Stimulated activated memory B cell treated with anti-CD40 and anti-IgM and Interleukin-4, amounts not matched to agents 10 μg/mL and 1 μg/mL and 100 μg/mL, for 72 hours (primary cell): Measurements from ENCODE around the gene LTN1.
"Not testable (repeated sequence)": the region's sequence is repeated elsewhere in the genome, so short reads cannot be mapped to it uniquely, and the experiment has no call there.

ENCODE experiments used
- ATAC-seq: fragments of 150-1000 bp; cut with Tn5 transposase; 2 replicates; pipeline ENCODE4 v1.10.0; 2021
- H3K27ac Mint-ChIP-seq: one replicate; pipeline ENCODE4 v1.8.0; 2022; ENCODE audit warnings: mild to moderate bottlenecking, mixed read lengths
- H3K27me3 Mint-ChIP-seq: one replicate; pipeline ENCODE4 v1.8.0; 2022; ENCODE audit warnings: mixed read lengths
- H3K36me3 Mint-ChIP-seq: one replicate; pipeline ENCODE4 v1.8.0; 2022; ENCODE audit warnings: mixed read lengths
- H3K4me1 Mint-ChIP-seq: one replicate; pipeline ENCODE4 v1.8.0; 2022; ENCODE audit warnings: mixed read lengths
- H3K4me3 Mint-ChIP-seq: one replicate; pipeline ENCODE4 v1.8.0; 2022; ENCODE audit warnings: mild to moderate bottlenecking, moderate library complexity, mixed read lengths
- H3K9me3 Mint-ChIP-seq: one replicate; pipeline ENCODE4 v1.8.0; 2022; ENCODE audit warnings: mixed read lengths

The LTN1 gene

DNA sequence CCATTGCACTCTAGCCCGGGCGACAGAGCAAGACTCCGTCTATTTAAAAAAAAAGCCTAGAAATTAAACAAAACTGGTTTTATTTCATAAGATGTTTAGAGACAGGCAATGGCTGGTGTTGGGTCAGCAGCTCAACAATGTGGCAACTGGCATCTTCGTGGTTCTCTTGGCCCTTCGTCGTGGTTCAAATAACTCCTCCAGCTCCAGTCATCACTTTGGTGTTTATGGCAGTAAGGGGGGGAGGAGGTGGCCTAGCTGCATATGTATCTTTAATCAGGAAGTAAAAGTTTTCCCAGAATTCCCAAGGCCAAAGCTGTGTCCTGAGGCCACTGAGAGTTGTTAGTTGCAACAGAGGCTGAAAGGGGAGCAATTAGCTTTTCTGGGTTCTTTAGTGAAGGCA, 13.0 kb upstream of the LTN1 start:
- Mint-ChIP-seq H3K27me3 (no peaks in the 10 kb centered on the region), H3K4me1 (no peaks in the 10 kb centered on the region), H3K27ac (no peak overlapping the region), H3K9me3 (no peaks in the 10 kb centered on the region), H3K4me3 (no peak overlapping the region), H3K36me3 (peaks cover 8% of the 10 kb centered on the region)
- no peak for ATAC-seq

- ATAC-seq, result peak; percentile 100
- peak overlapping the region; percentile 96 for H3K27ac Mint-ChIP-seq
- no peaks in the 10 kb centered on the region for H3K9me3 Mint-ChIP-seq
- H3K36me3 Mint-ChIP-seq, result peaks cover 8% of the 10 kb centered on the region
- H3K27me3 Mint-ChIP-seq, result no peaks in the 10 kb centered on the region
- no peaks in the 10 kb centered on the region for H3K4me1 Mint-ChIP-seq
- peak overlapping the region; percentile 89 for H3K4me3 Mint-ChIP-seq
Measured at GRCh38 chr21:29002442-29003144, 9.9 kb upstream of the LTN1 start.

GRCh38 chr21:28993293-28993629, 584 bp upstream of the LTN1 start:
- H3K27ac Mint-ChIP-seq, result peak overlapping the region; percentile 86
- no peaks in the 10 kb centered on the region for H3K9me3 Mint-ChIP-seq
- ATAC-seq, result no peak

GRCh38 chr21:28991861-28992525, 684 bp downstream of the LTN1 start:
- Mint-ChIP-seq H3K27ac (peak overlapping the region; percentile 86), H3K9me3 (no peaks in the 10 kb centered on the region), H3K27me3 (no peaks in the 10 kb centered on the region), H3K36me3 (peaks cover 16% of the 10 kb centered on the region), H3K4me3 (peak overlapping the region; percentile 88), H3K4me1 (peaks cover 27% of the 10 kb centered on the region)
- no peak for ATAC-seq

More at GRCh38 chr21:28993293-28993629, 584 bp upstream of the LTN1 start:
- Mint-ChIP-seq H3K27me3 (no peaks in the 10 kb centered on the region), H3K36me3 (peaks cover 16% of the 10 kb centered on the region), H3K4me1 (peaks cover 27% of the 10 kb centered on the region), H3K4me3 (peak overlapping the region; percentile 88)

GRCh38 chr21:28988146-28988545, 4.5 kb downstream of the LTN1 start:
- not testable (repeated sequence) for ATAC-seq, H3K9me3 Mint-ChIP-seq, H3K27me3 Mint-ChIP-seq, H3K27ac Mint-ChIP-seq, H3K4me3 Mint-ChIP-seq
- Mint-ChIP-seq H3K36me3 (peaks cover 23% of the 10 kb centered on the region), H3K4me1 (peaks cover 27% of the 10 kb centered on the region)

- Mint-ChIP-seq H3K4me3 (no peak overlapping the region), H3K36me3 (peaks cover 34% of the 10 kb centered on the region), H3K27ac (no peak overlapping the region), H3K27me3 (no peaks in the 10 kb centered on the region), H3K4me1 (peaks cover 21% of the 10 kb centered on the region), H3K9me3 (no peaks in the 10 kb centered on the region)
- no peak for ATAC-seq
Measured at GRCh38 chr21:28986677-28987076, 6.0 kb downstream of the LTN1 start.

DNA sequence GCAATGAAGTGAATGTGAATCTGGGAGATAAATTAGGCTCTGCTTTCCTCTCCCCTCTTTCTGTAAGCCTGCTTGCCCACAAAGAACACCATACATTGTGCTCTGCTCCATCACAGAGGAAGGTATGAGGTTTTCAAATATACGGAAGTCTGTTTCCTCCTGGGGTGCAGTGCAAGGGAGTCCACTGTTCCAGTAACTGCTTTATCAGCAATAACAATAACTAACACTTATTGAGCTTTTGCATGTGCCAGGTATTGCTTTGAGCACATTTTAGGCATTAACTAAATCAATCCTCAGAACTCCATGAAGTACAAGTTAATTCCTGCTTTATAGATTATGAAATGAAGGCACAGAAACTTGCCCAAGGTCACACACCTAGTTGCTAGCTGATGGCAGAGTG, 10.0 kb downstream of the LTN1 start:
- Mint-ChIP-seq H3K9me3 (no peaks in the 10 kb centered on the region), H3K36me3 (peaks cover 46% of the 10 kb centered on the region), H3K27me3 (no peaks in the 10 kb centered on the region), H3K27ac (no peak overlapping the region), H3K4me1 (no peaks in the 10 kb centered on the region), H3K4me3 (no peak overlapping the region)
- ATAC-seq, result no peak

DNA sequence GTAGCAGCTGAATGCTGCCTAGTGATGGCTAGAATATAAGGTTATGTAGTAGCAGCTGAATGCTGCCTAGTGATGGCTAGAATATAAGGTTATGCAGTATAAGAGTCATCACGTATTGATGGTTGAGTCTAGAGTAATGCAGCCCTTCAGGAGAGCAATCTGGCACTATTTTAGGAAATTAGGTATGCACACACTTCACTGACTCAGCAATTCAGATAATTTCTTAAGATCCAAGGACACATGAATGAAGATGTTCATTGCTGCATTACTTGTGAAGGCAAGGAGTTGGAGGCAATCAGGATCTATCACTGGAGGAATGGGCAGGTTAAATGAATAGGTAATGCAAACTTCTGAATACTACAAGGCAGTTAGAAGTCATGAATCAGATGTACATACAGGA, 13.6 kb downstream of the LTN1 start:
- no peak overlapping the region for H3K4me3 Mint-ChIP-seq
- H3K4me1 Mint-ChIP-seq, result peaks cover 12% of the 10 kb centered on the region
- H3K36me3 Mint-ChIP-seq, result peaks cover 65% of the 10 kb centered on the region
- no peaks in the 10 kb centered on the region for H3K27me3 Mint-ChIP-seq
- no peak overlapping the region for H3K27ac Mint-ChIP-seq
- H3K9me3 Mint-ChIP-seq, result no peaks in the 10 kb centered on the region
- no peak for ATAC-seq

GRCh38 chr21:28975397-28975796, 17.3 kb downstream of the LTN1 start:
- Mint-ChIP-seq H3K27me3 (no peaks in the 10 kb centered on the region), H3K36me3 (peaks cover 61% of the 10 kb centered on the region), H3K4me1 (peaks cover 14% of the 10 kb centered on the region), H3K4me3 (no peak overlapping the region), H3K27ac (no peak overlapping the region), H3K9me3 (peaks cover 5% of the 10 kb centered on the region)
- no peak for ATAC-seq

GRCh38 chr21:28974531-28975227, 18.0 kb downstream of the LTN1 start:
- no peak overlapping the region for H3K27ac Mint-ChIP-seq
- peaks cover 60% of the 10 kb centered on the region for H3K36me3 Mint-ChIP-seq
- H3K27me3 Mint-ChIP-seq, result no peaks in the 10 kb centered on the region
- no peak overlapping the region for H3K4me3 Mint-ChIP-seq
- no peak for ATAC-seq
- peaks cover 14% of the 10 kb centered on the region for H3K4me1 Mint-ChIP-seq
- H3K9me3 Mint-ChIP-seq, result peaks cover 5% of the 10 kb centered on the region

GRCh38 chr21:28972398-28972797, 20.3 kb downstream of the LTN1 start:
- Mint-ChIP-seq H3K36me3 (peaks cover 50% of the 10 kb centered on the region), H3K4me1 (peaks cover 14% of the 10 kb centered on the region), H3K27me3 (no peaks in the 10 kb centered on the region), H3K4me3 (no peak overlapping the region), H3K9me3 (peaks cover 5% of the 10 kb centered on the region), H3K27ac (no peak overlapping the region)
- ATAC-seq, result no peak

DNA sequence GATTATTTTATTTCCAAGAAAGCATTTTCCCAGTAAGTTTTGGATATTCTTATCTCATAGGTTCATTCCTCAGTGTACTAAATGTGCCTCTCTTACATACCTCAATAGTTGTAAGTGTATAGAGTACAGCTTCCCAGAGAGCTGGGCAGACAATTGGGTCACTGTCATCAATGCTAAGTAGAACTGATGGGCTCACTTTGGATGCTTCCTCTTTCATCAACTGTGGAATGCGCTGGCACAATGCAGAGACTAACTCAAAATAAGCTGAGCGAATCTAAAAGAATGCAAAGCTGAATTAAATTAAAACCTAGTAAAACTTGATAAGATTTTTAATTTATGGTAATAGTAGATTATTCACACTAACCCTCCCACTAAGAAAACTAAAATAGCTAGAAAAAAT, 21.5 kb downstream of the LTN1 start:
- peaks cover 5% of the 10 kb centered on the region for H3K9me3 Mint-ChIP-seq

DNA sequence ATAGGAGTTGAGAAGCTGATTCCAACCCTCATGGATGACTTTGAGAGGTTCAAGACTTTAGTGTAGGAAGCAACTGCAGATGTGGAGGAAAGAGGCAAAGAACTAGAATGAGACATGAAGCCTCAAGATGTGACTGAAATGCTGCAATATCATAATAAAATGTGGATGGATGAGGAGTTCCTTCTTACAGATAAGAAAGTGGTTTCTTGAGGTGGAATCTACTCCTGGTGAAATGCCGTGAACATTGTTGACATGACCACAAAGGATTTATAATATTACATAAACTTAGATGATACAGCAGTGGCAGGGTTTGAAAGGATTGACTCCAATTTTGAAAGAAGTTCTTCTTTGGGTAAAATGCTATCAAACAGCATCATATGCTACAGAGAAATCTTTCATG, 28.8 kb downstream of the LTN1 start:
- no peak for ATAC-seq
- no peak overlapping the region for H3K27ac Mint-ChIP-seq

More for the DNA sequence above, 21.5 kb downstream of the LTN1 start:
- peaks cover 14% of the 10 kb centered on the region for H3K4me1 Mint-ChIP-seq
- ATAC-seq, result no peak
- no peak overlapping the region for H3K27ac Mint-ChIP-seq
- H3K4me3 Mint-ChIP-seq, result no peak overlapping the region
- no peaks in the 10 kb centered on the region for H3K27me3 Mint-ChIP-seq
- peaks cover 58% of the 10 kb centered on the region for H3K36me3 Mint-ChIP-seq

DNA sequence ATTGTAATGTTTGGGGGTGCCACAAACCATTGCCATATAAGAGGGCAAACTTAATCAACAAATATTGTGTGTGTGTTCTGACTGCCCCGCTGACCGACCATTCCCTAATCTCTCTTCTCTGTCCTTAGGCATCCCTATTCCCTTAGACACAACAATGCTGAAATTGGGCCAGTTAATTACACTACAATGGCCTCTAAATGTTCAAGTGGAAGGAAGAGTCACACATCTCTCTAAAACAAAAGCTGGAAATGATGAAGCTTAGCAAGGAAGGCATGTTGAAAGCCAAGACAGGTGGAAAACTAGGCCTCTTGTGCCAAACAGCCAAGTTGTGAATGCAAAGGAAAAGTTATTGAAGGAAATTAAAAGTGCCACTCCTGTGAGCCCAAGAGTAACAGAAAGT, 30.2 kb downstream of the LTN1 start:
- Mint-ChIP-seq H3K4me3 (no peak overlapping the region), H3K9me3 (no peaks in the 10 kb centered on the region), H3K36me3 (peaks cover 65% of the 10 kb centered on the region), H3K27me3 (no peaks in the 10 kb centered on the region), H3K4me1 (no peaks in the 10 kb centered on the region), H3K27ac (no peak overlapping the region)
- no peak for ATAC-seq

More for the DNA sequence above, 28.8 kb downstream of the LTN1 start:
- no peaks in the 10 kb centered on the region for H3K9me3 Mint-ChIP-seq
- no peaks in the 10 kb centered on the region for H3K4me1 Mint-ChIP-seq
- no peak overlapping the region for H3K4me3 Mint-ChIP-seq
- H3K36me3 Mint-ChIP-seq, result peaks cover 60% of the 10 kb centered on the region
- no peaks in the 10 kb centered on the region for H3K27me3 Mint-ChIP-seq

DNA sequence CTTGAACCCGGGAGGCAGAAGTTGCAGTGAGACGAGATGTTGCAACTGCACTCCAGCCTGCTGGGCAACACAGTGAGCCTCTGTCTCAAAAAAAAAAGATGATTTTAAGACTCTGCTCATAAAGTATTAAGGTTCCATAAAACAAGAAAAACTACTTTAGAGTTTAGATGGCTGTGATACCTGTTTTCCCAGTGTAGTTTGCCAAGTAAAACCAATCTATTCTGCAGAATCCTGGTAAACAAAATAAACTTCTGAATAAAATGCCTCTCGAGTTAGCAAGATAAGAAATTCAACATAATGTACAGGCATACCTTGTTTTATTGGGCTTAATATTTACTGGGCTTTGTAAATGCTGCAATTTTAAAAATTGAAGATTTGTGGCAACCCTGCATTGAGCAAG, 30.8 kb downstream of the LTN1 start:
- no peaks in the 10 kb centered on the region for H3K9me3 Mint-ChIP-seq
- no peak overlapping the region for H3K4me3 Mint-ChIP-seq
- H3K4me1 Mint-ChIP-seq, result no peaks in the 10 kb centered on the region
- H3K36me3 Mint-ChIP-seq, result peaks cover 65% of the 10 kb centered on the region
- no peaks in the 10 kb centered on the region for H3K27me3 Mint-ChIP-seq
- H3K27ac Mint-ChIP-seq, result no peak overlapping the region
- no peak for ATAC-seq

DNA sequence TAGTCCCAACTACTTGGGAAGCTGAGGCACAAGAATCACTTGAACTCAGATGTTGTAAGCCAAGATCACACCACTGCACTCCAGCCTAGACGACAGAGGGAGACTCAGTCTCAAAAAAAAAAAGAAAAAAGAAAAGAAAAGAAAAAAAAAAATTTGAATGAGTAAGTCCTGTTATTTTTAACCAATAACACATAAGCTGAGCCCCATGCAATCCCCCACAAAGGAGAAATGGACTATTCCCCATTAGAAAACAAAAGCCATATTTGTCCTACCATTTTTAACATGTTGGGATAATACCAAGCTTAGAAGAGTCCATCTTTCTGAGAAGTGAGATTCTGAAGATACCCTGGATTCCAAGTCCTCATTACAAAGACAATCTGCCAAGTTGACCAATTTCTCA, 32.4 kb downstream of the LTN1 start:
- no peak overlapping the region for H3K4me3 Mint-ChIP-seq
- H3K36me3 Mint-ChIP-seq, result peaks cover 68% of the 10 kb centered on the region
- H3K9me3 Mint-ChIP-seq, result no peaks in the 10 kb centered on the region
- no peak for ATAC-seq
- no peaks in the 10 kb centered on the region for H3K4me1 Mint-ChIP-seq
- no peak overlapping the region for H3K27ac Mint-ChIP-seq
- no peaks in the 10 kb centered on the region for H3K27me3 Mint-ChIP-seq
